ENCODE results near the gene MTHFS. TPM values are rescaled to one million over a fixed set of nuclear protein-coding genes. Genes with fewer than 3 reads are reported as not detected.

Gene MTHFS
- total and polyA plus RNA-seq, 7 donors = 6.9 to 59.9 (median 31.0) TPM

DNA sequence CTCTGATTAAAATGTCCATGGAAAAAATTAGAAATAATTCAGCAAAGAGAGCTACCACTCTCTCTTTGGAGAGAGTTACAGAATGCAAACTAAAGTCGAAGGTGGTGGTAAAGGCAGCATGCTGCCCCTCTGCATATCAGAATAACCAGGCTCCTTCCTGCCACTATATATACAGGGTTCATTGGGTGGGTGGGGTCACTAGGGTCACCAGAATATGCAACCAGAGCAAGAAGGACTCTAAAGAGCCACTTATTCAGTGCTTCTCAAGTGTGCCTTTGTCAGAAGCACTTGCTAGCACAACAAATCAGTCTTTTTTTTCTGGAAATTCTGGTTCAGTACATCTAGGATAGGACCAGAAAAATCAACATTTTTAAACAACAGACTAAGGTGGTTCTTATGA lies 70.0 kb downstream of the MTHFS start:
- Histone ChIP-seq H3K36me3 (no peaks in the 10 kb centered on the region), H3K4me3 (no peak overlapping the region), H3K9me3 (no peaks in the 10 kb centered on the region), H3K27me3 (no peaks in the 10 kb centered on the region), H3K4me1 (no peaks in the 10 kb centered on the region), H3K27ac (no peak overlapping the region)
- DNase-seq = no peak
- intact Hi-C loops (cut with DNase I) = no loop called here
- no peak for TF ChIP-seq POLR2AphosphoS5 (IDR thresholded peaks at IDR 0.05)
- TF ChIP-seq EP300 (IDR thresholded peaks at IDR 0.05) = no peak
- TF ChIP-seq POLR2A (IDR thresholded peaks at IDR 0.05) = no peak
- TF ChIP-seq, protein P1, sequence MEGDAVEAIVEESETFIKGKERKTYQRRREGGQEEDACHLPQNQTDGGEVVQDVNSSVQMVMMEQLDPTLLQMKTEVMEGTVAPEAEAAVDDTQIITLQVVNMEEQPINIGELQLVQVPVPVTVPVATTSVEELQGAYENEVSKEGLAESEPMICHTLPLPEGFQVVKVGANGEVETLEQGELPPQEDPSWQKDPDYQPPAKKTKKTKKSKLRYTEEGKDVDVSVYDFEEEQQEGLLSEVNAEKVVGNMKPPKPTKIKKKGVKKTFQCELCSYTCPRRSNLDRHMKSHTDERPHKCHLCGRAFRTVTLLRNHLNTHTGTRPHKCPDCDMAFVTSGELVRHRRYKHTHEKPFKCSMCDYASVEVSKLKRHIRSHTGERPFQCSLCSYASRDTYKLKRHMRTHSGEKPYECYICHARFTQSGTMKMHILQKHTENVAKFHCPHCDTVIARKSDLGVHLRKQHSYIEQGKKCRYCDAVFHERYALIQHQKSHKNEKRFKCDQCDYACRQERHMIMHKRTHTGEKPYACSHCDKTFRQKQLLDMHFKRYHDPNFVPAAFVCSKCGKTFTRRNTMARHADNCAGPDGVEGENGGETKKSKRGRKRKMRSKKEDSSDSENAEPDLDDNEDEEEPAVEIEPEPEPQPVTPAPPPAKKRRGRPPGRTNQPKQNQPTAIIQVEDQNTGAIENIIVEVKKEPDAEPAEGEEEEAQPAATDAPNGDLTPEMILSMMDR (IDR thresholded peaks at IDR 0.05) = no peak
- 71 to 86% methylated on average over 1 of the region's 1 CpG for WGBS, 2 donors

DNA sequence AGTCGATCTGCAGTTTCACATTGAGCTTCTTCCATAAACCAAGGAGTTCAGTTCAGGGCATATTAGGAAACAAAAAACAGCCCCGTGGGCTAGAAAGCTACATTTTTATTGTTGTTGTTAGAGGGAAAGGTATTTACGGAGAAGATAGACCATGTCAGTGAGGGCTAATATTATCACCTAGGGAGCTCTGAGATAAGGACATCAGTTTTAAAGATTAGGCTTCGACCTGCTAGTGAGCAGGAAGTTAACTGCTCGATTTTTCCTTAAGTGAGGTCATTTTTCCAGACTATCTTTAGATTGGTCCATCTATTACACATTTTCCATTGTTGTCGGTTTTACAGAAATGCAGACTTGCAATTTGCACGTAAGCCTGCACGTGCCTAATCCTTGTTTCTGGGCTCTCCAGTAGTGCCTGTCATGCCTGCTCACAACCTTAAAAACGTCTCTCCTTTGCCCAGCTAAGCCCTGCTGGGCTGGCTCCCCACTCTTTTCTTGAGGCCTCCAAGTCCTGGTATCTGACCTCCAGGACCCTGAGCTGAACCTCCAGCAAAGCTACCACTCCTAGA lies 72.6 kb downstream of the MTHFS start:
- Histone ChIP-seq H3K27ac (no peak overlapping the region), H3K4me1 (no peaks in the 10 kb centered on the region), H3K36me3 (no peaks in the 10 kb centered on the region), H3K27me3 (no peaks in the 10 kb centered on the region), H3K4me3 (no peak overlapping the region), H3K9me3 (no peaks in the 10 kb centered on the region)
- 69 to 78% methylated on average over 9 of the region's 9 CpGs for WGBS, 2 donors
- DNase-seq = no peak
- intact Hi-C loops (cut with DNase I) = no loop called here
- TF ChIP-seq, protein P1 (IDR thresholded peaks at IDR 0.05) = no peak
- no peak for TF ChIP-seq POLR2AphosphoS5 (IDR thresholded peaks at IDR 0.05)
- TF ChIP-seq EP300 (IDR thresholded peaks at IDR 0.05) = no peak
- TF ChIP-seq POLR2A (IDR thresholded peaks at IDR 0.05) = no peak

DNA sequence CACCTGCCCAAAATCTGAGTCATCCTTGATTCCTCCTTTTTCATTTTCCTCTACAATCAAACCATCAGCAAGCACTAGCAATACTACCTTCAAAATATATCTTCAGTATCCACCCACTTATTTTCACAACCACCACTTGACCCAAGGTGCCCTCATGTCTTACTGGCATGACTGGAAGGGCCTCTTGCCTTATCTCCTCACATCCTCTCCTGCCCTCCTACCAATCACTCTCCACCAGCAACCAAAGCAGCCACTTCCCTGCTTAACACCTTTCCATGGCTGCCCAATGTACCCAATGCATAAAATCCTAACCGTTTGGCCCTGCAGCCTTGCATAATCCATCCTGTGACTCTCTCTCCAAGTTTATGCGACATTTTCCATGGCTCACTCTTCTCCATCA lies 76.0 kb downstream of the MTHFS start:
- H3K27ac ChIP-seq = no peak overlapping the region
- no peak overlapping the region for H3K4me3 ChIP-seq
- H3K36me3 ChIP-seq = no peaks in the 10 kb centered on the region
- TF ChIP-seq POLR2AphosphoS5 (IDR thresholded peaks at IDR 0.05) (no peak), EP300 (IDR thresholded peaks at IDR 0.05) (no peak)
- H3K27me3 ChIP-seq = no peaks in the 10 kb centered on the region
- no peaks in the 10 kb centered on the region for H3K4me1 ChIP-seq
- WGBS, 2 donors = 89 to 93% methylated on average over 2 of the region's 2 CpGs
- no peak for DNase-seq
- intact Hi-C loops (cut with DNase I) = no loop called here
- no peaks in the 10 kb centered on the region for H3K9me3 ChIP-seq

DNA sequence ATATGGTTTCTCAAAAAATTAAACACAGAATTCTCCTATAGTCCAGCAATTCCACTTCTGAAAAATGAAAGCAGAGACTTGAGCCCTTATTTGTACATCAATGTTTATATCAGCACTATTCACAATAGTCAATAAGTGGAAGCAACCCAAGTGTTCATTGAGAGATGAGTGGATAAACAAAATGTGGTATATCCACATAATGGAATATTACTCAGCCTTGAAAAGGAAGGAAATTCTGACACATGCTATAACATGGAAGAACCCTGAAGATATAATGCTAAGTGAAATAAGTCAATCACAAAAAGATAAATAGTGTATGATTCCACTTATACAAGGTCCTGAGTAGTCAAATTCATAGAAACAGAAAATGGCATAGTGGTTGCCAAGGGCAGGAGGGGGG lies 76.6 kb downstream of the MTHFS start:
- Histone ChIP-seq H3K9me3 (no peaks in the 10 kb centered on the region), H3K27me3 (no peaks in the 10 kb centered on the region), H3K27ac (no peak overlapping the region), H3K4me1 (no peaks in the 10 kb centered on the region), H3K4me3 (no peak overlapping the region), H3K36me3 (no peaks in the 10 kb centered on the region)
- intact Hi-C loops (cut with DNase I) = no loop called here
- DNase-seq = no peak
- TF ChIP-seq, protein P1 (IDR thresholded peaks at IDR 0.05) = no peak
- TF ChIP-seq POLR2AphosphoS5 (IDR thresholded peaks at IDR 0.05) = no peak
- TF ChIP-seq EP300 (IDR thresholded peaks at IDR 0.05) = no peak
- no peak for TF ChIP-seq POLR2A (IDR thresholded peaks at IDR 0.05)

DNA sequence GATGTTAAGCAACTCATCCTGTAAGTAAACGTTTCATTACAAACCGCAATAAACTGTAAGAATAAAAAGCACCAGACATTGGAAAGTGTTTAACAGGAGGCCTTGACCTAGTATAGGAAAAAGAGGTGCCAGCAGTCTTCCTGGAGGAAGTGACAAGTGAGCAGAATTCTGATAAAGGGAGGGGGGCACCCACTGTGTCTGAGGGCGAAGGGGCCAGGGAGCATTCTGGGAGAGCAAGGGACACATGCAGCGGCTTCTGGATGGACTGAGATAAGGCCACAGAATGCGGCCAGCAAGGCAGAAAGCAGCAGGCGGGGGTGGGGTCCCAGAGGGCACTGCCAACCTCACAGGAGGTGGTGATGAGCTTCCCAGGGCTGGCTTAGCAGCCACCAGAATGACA lies 80.2 kb downstream of the MTHFS start:
- intact Hi-C loops (cut with DNase I) = no loop called here
- Histone ChIP-seq H3K4me3 (no peak overlapping the region), H3K27ac (no peak overlapping the region), H3K36me3 (no peaks in the 10 kb centered on the region), H3K4me1 (peaks cover 0 to 14% (median 13%) of the 10 kb centered on the region in 4 donors), H3K9me3 (no peaks in the 10 kb centered on the region), H3K27me3 (no peaks in the 10 kb centered on the region)
- TF ChIP-seq, protein P1 (IDR thresholded peaks at IDR 0.05) = no peak
- TF ChIP-seq POLR2A (IDR thresholded peaks at IDR 0.05) (no peak), POLR2AphosphoS5 (IDR thresholded peaks at IDR 0.05) (no peak)
- DNase-seq = no peak
- 62 to 68% methylated on average over 6 of the region's 6 CpGs for WGBS, 2 donors
